ENCODE measurements around the gene POLR3K. TPM values are rescaled to one million over a fixed set of nuclear protein-coding genes. Genes with fewer than 3 reads are reported as not detected.

POLR3K gene
- total and polyA plus RNA-seq, 11 donors: 4.1 to 20.3 (median 11.5) TPM

- Histone ChIP-seq H3K27ac (peak overlapping the region; percentile 60 to 89 (median 76)), H3K9me3 (no peaks in the 10 kb centered on the region), H3K4me3 (no peak overlapping the region), H3K36me3 (peaks cover 0 to 31% (median 15%) of the 10 kb centered on the region in 9 donors), H3K27me3 (no peaks in the 10 kb centered on the region), H3K4me1 (peaks cover 7 to 42% (median 27%) of the 10 kb centered on the region in 12 donors)
- TF ChIP-seq POLR2A (IDR thresholded peaks at IDR 0.05) (no peak), CTCF (IDR thresholded peaks at IDR 0.05) (no peak)
- DNase-seq: no peak
- intact Hi-C loops (cut with DNase I): no loop called here
- 79 to 92% (median 81%) methylated on average over 5 of the region's 5 CpGs for WGBS, 4 donors
- ATAC-seq: no peak
These were observed 47.6 kb upstream of the POLR3K start for GRCh38 chr16:100989-101388.

- H3K9me3 ChIP-seq: no peaks in the 10 kb centered on the region
- 91 to 93% (median 93%) methylated on average over 8 of the region's 8 CpGs for WGBS, 4 donors
- peaks cover 0 to 38% (median 12%) of the 10 kb centered on the region in 9 donors for H3K36me3 ChIP-seq
- H3K27me3 ChIP-seq: no peaks in the 10 kb centered on the region
- H3K4me1 ChIP-seq: peaks cover 7 to 36% (median 25%) of the 10 kb centered on the region in 12 donors
- TF ChIP-seq CTCF (IDR thresholded peaks at IDR 0.05): no peak
- H3K27ac ChIP-seq: no peak overlapping the region
- DNase-seq (peak in 1 of 5 donors; percentile 24), ATAC-seq (no peak)
- no peak overlapping the region for H3K4me3 ChIP-seq
- intact Hi-C loops (cut with DNase I): loop anchor here in 8 of 10 donors (1.0 to 2.0 kb wide), 4 partner anchors 31 to 33 kb away; no protein-coding TSS in a partner anchor
These were observed 44.4 kb upstream of the POLR3K start for GRCh38 chr16:97822-98221.

GRCh38 chr16:96935-97381, 43.5 kb upstream of the POLR3K start:
- TF ChIP-seq POLR2A (IDR thresholded peaks at IDR 0.05) (no peak), CTCF (IDR thresholded peaks at IDR 0.05) (peak in 11 of 12 donors; percentile 96 to 100 (median 99))
- DNase-seq (peak; percentile 86 to 94 (median 90)), ATAC-seq (peak; percentile 74 to 91 (median 81))
- Histone ChIP-seq H3K9me3 (no peaks in the 10 kb centered on the region), H3K4me3 (no peak overlapping the region), H3K36me3 (peaks cover 0 to 42% (median 18%) of the 10 kb centered on the region in 9 donors), H3K27me3 (no peaks in the 10 kb centered on the region), H3K27ac (no peak overlapping the region), H3K4me1 (peaks cover 7 to 31% (median 20%) of the 10 kb centered on the region in 12 donors)
- 7 to 11% (median 9%) methylated on average over 11 of the region's 11 CpGs for WGBS, 4 donors
- intact Hi-C loops (cut with DNase I): loop anchor here (1.0 to 2.0 kb wide), 4 partner anchors 30 to 32 kb away; no protein-coding TSS in a partner anchor

GRCh38 chr16:94918-95265, 41.5 kb upstream of the POLR3K start:
- 89 to 95% (median 93%) methylated on average over 5 of the region's 5 CpGs for WGBS, 4 donors
- H3K27ac ChIP-seq: no peak overlapping the region
- H3K36me3 ChIP-seq: peaks cover 0 to 42% (median 21%) of the 10 kb centered on the region in 9 donors
- no peak for TF ChIP-seq POLR2A (IDR thresholded peaks at IDR 0.05)
- TF ChIP-seq CTCF (IDR thresholded peaks at IDR 0.05): no peak
- H3K27me3 ChIP-seq: no peaks in the 10 kb centered on the region
- DNase-seq (no peak), ATAC-seq (no peak)
- no peak overlapping the region for H3K4me3 ChIP-seq
- no peaks in the 10 kb centered on the region for H3K9me3 ChIP-seq
- H3K4me1 ChIP-seq: peaks cover 3 to 31% (median 15%) of the 10 kb centered on the region in 12 donors
- intact Hi-C loops (cut with DNase I): no loop called here
